CD4-positive, alpha-beta T cell treated with Interleukin-4 for 1 hour (primary cell): ENCODE data around the gene KRTAP5-10.
"Not testable (repeated sequence)": the region's sequence is repeated elsewhere in the genome, so short reads cannot be mapped to it uniquely, and the experiment has no call there.

Source experiments
- DNase-seq, 2 donors: peaks; one replicate each; pipeline ENCODE4 v3.0.0-alpha.2; 2020 to 2022

The KRTAP5-10 gene, protein sequence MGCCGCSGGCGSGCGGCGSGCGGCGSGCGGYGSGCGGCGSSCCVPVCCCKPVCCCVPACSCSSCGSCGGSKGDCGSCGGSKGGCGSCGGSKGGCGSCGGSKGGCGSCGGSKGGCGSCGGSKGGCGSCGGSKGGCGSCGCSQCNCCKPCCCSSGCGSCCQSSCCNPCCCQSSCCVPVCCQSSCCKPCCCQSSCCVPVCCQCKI

DNA sequence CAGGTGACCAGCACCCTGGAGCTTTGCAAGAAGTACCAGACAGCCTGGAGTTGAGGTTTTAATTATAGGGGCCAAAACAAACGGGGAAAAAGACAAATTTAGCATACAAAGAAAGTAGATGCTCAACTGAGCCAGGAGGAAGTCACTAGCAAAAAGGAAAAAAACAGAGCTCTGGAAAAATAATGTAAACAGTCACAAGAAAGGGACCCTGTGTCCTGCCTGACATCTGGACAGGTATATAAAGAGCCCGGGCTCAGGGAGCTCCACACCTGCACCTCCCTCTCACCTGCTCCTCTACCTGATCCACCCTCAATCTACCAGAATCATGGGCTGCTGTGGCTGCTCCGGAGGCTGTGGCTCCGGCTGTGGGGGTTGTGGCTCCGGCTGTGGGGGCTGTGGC lies at the start of gene KRTAP5-10:
Gene KRTAP5-10, plus strand, starts transcription at position 301 of the 400 bp plus-strand sequence. Its CDS starts 25 bp downstream, at position 326.
- DNase-seq = no peak

DNA sequence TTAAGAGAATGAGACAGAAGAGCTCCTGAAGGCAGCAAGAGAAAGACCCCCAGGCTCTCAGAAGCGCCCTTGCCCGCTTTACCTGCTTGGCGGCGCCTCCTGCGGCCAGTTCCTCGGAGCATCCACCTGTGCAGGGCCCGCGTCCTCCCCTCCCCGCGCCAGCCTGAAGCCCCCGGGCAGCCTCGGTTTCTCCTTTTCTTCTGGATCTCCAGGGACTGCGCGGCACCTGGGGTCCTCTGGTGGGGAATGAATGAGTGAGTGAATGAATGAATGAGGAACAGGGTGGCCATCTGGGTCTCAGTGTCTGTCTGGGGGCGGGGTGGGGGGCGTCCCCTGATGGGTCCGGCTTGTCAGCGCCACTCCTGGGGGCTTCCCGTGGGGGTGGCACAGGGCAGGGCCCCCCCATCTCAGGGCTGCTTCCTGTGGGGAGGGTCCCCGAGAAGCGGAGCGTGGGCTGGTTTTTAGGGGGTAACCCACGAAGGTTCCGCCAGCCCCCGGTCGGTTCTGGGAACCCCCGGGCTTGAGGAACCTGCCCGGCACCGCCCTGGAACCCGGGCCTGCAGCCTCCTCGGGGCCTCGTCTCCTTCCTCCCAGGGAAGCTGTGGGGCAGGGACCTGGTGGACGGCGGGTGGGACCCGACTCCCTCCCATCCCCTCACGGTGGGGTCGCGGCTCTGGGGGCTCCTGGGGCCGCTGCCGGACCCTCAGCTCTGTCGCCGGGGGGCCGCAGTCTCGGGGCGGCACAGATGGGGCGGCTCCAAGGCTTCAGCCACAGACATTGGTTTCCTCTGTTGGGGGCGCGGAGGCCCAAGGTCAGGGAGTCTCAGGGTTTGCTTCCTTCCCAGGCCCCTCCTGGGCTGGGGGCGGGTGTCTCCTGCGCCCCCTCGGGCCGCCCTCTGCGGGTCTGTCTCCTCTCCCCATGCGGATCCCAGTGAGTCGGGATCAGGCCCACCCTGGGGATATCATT lies 46.6 kb upstream of the KRTAP5-10 start:
- DNase-seq = no peak

DNA sequence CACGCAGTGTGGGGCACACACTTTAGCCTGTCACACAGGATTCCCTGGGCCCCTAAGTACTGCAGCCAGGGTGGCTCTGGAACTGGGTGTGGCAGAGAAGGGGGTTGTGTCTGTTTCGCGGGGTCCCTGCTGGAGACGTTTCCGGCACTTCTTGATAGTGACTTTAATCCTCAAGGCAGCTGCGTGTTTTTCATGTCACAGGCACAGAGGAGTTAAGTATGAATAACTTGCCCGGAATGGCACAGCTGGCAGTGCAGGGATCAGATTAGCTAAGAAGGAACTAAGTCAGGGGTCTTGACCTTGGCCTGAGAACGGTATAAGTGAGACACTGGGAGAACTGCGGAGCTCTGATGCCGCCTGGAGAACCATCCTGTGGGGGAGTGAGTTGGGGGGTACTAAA lies 45.8 kb upstream of the KRTAP5-10 start:
- no peak for DNase-seq

DNA sequence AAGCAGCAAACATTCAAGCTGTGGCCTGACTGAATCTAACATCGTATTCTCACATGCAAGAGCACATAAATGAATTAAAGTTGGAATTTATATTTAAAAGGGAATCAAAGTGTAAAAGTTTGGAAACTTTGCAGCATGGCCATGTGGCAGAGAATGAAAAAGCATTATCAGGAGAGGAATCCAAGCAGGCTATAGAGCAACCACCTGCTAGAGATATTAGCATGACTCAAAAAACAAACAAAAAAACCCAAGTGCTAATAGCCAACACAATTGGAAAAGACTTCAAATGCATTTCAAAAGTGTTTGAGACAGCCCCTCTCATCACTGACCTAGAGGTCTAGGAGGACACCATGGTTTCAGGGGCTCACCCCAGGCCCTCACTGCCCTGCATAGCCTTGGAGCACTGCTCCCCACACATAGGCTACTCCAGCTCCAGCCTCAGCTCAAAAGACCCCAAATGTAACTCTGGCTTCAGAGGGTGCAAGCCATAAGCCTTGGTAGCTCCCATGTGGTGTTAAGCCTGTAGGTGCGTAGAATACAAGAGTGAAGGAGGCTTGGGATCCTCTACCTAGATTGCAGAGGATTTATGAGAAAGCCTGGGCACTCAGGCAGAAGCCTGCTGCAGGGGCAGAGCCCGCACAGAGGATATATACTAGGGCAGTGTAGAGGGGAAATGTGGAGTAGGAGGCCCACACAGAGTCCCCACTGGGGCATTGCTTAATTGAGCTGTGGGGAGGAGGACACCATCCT lies 40.0 kb upstream of the KRTAP5-10 start:
- no peak for DNase-seq

DNA sequence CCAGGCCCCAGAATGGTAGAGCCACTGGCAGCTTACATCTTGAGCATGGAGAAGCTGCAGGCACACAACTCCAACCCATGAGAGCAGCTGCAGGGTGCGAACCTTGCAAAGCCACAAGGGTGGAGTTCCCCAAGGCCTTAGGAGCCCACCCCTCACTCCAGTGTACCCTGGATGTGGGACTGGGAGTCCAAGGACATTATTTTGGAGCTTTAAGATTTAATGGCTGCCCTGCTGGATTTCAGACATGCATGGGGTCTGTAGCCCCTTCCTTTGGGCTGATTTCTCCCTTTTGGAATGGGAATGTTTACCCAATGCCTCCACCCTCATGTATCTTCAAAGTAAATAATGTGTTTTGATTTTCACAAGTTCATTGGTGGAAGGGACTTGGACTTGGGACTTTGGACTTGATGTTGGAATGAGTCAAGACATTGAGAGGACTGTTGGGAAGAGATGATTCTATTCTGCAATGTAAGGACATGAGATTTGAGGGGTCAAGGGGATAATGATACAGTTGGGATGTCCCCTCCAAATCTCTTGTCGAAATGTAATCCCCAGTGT lies 39.3 kb upstream of the KRTAP5-10 start:
- DNase-seq = no peak

DNA sequence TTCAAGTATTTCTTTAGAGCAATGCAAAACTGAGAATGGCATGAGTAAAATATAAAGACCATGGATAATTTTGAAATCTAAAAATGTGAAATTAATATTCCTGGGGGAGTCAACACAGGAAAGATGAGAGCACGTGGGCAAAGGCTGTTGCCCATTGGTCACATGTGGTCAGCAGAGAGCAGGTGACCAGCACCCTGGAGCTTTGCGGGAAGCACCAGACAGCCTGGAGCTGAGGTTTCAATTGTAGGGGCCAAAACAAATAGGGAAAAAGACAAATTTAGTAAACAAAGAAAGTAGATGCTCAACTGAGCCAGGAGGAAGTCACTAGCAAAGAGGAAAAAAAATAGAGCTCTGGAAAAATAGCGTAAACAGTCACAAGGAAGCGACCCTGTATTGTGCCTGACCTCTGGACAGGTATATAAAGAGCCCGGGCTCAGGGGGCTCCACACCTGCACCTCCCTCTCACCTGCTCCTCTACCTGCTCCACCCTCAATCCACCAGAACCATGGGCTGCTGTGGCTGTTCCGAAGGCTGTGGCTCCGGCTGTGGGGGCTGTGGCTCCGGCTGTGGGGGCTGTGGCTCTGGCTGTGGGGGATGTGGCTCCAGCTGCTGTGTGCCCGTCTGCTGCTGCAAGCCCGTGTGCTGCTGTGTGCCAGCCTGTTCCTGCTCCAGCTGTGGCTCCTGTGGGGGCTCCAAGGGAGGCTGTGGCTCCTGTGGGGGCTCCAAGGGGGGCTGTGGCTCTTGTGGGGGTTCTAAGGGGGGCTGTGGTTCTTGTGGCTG lies 38.4 kb upstream of the KRTAP5-10 start, which contains the start of gene KRTAP5-7:
Gene KRTAP5-7, plus strand, starts transcription at position 472 of the 780 bp plus-strand sequence. Its CDS starts 34 bp downstream, at position 506.
- not testable (repeated sequence) for DNase-seq

DNA sequence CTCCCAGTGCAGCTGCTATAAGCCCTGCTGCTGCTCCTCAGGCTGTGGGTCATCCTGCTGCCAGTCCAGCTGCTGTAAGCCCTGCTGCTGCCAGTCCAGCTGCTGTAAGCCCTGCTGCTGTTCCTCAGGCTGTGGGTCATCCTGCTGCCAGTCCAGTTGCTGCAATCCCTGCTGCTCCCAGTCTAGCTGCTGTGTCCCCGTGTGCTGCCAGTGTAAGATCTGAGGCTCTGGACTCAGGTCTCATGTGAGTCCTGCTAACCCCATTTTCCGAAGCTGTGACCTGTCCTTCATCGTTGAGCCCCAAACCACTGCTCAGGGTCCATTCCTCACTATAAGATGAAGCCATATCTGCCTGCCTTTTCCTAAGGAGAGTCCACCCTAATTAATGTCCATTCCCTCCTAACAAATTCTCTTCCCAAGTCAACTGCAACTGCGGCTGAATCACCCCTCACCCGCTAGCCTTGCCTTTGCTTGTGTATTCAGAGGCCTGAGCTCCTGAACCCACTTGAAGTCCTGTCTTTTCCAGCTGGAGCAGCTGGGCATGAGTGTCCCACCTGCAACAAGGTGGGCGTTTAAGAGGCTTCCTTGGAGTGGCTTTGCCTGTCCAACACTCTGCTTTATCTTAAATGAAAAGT lies 37.7 kb upstream of the KRTAP5-10 start:
- DNase-seq = no peak

DNA sequence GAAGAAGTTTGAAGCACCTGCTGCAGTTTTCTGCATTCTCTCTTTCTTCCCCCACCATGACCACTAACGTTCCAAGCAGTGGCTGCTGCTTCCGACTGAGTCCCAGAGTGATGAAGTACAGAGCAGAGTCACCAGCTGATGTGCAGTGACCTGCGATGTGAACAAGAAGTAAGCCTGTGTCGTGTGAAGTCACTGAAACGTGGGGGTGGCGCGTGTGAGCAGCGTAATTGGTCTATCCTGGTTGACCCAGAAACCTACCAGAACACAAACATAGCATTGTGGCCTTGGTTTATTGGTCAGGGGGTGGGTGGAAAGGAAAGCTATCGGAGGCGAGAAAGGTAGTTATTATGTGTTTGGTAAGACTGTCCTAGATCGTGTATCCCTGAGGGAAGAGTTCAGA lies 34.8 kb upstream of the KRTAP5-10 start:
- DNase-seq = no peak

DNA sequence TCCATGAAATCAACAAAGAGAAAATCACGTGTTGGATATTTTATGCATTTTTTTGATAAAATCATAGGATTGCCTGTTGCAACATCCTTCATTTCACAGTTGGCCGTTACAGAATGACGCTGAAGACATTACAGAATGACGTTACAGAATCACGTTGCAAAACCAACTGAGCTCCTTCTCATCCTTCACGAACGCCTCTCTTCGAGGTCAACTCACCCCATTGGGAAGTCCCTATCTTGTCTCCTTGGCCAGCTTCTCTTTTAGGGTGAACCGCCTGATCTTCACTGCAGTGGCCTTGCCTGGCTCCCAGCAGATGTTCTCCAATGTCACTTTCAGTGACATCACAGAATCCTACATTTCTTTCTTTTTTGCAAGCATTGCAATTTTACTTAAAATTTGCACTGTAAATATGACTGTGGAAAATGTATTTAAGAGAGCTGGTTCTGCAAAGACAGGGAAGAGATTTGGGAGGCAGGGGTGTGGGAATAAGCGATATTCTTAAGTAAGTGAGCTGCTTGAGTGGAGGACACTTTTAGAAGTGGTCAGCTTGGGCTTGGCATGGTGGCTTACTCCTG lies 33.2 kb upstream of the KRTAP5-10 start:
- no peak for DNase-seq

DNA sequence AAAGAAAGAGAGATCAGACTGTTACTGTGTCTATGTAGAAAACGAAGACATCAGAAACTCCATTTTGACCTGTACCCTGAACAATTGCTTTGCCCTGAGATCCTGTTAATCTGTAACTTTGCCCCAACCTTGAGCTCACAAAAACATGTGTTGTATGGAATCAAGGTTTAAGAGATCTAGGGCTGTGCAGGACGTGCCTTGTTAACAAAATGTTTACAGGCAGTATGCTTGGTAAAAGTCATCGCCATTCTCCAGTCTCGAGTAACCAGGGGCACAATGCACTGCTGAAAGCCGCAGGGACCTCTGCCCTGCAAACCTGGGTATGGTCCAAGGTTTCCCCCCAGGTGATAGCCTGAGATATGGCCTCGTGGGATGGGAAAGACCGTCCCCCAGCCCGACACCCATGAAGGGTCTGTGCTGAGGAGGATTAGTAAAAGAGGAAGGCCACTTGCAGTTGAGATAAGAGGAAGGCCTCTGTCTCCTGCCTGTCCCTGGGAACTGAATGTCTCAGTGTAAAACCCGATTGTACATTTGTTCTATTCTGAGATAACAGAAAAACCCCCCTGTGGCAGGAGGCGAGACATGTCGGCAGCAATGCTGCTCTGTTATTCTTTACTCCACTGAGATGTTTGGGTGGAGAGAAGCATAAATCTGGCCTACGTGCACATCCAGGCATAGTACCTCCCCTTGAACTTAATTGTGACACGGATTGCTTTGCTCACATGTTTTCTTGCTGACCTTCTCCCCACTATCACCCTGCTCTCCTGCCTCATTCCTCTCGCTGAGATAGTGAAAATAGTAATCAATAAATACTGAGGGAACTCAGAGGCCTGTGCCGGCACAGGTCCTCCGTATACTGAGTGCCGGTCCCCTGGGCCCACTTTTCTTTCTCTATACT lies 30.4 kb upstream of the KRTAP5-10 start:
- not testable (repeated sequence) for DNase-seq

DNA sequence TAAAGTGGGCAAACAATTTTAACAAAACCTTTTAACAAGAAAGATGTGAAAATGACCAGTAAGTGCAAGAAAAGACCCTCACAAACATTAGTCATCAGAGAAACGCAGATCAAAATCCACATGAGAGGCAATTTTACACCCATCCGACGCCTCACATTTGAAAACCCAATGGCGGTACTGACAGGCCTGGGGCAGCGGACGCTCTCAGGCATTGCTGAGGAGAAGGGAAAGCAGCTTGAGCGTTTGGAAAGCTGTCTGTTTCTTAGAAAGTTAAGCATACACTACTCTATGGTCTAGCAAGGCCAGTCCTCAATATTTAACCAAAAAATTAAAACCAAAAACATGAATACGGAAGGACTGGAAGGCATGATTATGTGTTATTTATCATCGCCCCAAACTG lies 29.5 kb upstream of the KRTAP5-10 start:
- DNase-seq = no peak

DNA sequence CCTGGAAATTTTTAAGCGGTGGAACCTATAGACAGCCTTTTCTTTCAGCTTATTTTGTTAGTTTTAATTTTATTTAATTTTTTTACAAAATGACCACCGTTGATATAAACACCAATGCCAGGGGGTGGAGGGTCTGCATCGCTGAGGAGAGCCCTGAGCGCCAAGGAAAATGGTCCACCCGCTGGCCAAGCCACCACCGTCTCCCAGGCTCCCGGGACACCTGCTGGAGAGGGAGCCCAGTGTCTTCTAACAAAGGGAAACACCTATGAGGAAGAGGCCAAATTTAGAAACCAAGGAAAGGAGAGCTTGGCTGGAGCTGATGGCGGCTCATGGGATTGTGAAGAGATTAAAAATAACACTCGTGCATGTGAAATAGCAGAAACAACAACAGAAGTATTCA lies 27.8 kb upstream of the KRTAP5-10 start:
- DNase-seq = no peak

DNA sequence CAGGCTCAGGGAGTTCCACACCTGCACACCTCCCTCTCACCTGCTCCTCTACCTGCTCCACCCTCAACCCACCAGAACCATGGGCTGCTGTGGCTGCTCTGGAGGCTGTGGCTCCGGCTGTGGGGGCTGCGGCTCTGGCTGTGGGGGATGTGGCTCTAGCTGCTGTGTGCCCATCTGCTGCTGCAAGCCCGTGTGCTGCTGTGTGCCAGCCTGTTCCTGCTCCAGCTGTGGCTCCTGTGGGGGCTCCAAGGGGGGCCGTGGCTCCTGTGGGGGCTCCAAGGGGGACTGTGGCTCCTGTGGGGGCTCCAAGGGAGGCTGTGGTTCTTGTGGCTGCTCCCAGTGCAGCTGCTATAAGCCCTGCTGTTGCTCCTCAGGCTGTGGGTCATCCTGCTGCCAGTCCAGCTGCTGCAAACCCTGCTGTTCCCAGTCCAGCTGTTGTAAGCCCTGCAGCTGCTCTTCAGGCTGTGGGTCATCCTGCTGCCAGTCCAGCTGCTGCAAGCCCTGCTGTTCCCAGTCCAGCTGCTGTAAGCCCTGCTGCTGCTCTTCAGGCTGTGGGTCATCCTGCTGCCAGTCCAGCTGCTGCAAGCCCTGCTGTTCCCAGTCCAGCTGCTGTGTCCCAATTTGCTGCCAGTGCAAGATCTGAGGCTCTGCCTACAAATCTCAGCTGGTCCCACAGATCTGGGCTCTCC lies 27.2 kb upstream of the KRTAP5-10 start, which contains the start of gene KRTAP5-8:
Gene KRTAP5-8, plus strand, starts transcription at position 49 of the 689 bp plus-strand sequence. Its CDS starts 31 bp downstream, at position 80.
- DNase-seq = not testable (repeated sequence)

DNA sequence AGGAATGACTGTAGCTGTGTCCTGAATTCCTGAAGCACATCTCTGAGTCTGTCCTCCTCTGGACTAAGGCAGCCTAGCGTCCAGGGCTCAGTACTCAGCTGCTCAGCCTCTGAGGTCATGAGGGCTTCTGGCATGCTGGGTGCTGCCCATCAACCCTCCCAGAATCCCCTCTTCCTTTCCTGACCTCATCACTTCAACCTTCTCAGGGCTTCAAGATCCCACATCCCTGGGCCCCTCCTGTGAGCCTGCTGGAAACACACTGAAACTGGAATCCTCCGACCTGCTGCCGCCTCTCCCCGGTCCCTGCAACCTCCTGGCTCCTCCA lies 26.7 kb upstream of the KRTAP5-10 start:
- DNase-seq = no peak

DNA sequence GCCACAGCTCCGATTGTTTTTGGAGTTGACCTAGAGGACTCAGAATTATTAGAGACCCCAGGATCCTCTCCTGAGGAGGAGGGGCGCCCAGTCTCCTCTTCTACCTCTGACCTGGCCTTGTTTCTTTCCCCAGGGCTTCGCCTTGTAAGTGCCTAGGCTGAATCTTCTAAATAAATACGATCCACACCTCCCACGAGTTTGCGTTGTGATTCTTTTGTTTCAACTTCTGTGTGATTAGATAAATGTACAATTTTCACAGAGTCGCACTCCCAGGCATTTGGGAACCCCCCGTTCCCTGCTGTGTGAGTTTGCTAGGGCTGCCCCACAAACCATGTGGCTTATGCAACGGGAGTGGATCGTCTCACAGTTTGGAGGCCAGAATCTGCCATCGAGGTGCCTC lies 26.3 kb upstream of the KRTAP5-10 start:
- no peak for DNase-seq

DNA sequence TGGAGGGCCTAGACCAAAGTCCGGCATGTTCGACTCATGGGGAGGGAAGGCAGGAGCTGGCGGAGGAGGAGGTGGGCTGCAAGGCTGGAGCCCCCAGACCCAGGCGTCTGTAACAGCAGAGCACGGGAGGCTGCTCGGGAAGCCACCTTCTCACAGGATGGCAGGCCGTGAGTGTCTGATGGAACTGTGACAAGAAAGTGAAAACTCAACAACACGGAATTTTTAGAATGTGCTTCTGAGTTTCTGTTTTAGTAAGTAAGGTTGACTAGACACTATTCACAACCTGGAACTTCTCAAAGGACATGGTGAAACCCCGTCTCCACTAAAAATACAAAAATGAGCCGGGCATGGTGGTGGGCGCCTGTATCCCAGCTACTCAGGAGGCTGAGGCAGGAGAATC lies 25.4 kb upstream of the KRTAP5-10 start:
- DNase-seq = not testable (repeated sequence)

DNA sequence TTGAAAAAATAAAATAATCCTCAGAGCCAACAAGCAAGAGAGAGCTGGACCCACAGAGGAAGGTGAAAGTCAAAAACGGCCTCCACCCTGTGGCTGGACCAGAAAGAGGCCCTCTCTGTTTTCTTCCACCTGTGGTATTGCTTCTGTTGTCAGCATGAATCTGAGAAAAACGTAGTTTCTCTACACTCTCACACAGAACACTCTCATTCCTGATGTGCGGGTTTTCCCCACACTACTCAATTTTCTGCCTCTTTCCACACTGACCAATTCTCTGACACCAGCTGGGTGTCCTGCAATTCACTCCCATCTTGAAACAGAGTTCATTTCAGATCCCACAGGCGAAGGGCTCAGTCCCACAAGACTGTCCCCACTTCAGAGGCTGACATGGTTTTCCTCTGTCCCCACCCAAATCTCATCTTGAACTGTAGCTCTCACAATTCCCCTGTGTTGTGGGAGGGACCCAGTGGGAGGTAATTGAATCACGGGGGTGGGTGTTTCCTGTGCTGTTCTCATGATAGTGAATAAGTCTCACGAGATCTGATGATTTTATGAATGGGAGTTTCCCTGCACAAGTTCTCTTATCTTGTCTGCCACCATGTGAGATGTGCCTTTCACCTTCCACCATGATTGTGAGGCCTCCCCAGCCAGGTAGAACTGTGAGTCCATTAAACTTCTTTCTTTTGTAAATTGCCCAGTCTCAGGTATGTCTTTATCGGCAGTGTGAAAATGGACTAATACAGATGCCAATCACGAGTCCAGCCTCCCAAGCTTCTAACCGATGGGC lies 24.6 kb upstream of the KRTAP5-10 start:
- DNase-seq = not testable (repeated sequence)

DNA sequence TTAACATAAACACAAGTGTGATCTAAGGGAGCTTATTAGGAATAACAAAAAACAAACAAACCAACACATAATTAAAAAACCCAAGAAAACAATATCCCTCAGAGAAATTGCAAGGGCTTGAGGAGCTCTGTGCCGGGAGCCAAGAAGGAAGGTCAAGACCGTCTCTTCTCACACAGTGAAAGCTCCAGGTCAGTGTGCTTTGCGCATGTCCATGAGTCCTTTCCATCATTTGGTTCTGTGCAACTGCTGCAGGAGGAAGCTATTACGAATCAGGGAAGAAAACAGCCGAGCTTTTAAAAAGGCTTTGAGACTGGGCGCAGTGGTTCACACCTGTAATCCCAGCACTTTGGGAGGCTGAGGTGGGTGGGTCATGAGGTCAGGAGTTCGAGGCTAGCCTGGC lies 23.0 kb upstream of the KRTAP5-10 start:
- no peak for DNase-seq
